Activated CD8-positive, alpha-beta memory T cell treated with anti-CD3 and anti-CD28 coated beads for 24 hours (primary cell): ENCODE results near the gene TNFRSF19.

Experiments
- DNase-seq: peaks from one replicate; pipeline ENCODE4 v3.0.0-alpha.2; 2020

TNFRSF19 gene

DNA sequence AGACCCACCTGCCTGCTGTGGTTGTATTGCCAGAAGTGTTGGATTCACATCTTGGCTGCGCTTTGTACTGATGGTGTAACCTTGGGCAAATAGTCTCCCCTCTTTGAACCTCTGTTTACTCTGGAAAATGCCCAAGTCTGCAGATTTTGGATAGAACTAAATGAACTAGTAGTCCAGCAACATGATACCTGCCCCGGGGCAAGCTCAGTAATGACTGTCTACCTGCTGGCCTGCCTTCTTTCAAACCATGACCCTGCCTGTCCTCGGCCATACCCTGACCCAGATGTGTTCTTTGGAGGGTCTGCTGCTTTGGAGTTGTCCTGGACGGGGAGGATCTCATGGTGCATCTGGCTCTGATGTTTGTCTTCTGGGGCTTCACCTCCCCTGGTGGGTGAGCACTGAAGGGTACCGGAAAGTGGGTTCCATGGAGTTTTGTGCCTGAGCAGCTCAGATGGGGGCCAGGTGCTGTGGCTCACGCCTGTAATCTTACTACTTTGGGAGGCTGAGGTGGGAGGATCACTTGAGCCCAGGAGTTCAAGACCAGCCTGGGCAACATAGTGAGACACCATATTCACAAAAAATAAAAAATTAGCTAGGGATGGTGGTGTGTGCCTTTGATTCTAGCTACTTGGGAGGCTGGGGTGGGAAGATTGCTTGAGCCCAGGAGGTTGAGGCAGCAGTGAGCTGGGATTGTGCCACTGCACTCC is 59.5 kb downstream of the TNFRSF19 start:
- DNase-seq, result no peak

DNA sequence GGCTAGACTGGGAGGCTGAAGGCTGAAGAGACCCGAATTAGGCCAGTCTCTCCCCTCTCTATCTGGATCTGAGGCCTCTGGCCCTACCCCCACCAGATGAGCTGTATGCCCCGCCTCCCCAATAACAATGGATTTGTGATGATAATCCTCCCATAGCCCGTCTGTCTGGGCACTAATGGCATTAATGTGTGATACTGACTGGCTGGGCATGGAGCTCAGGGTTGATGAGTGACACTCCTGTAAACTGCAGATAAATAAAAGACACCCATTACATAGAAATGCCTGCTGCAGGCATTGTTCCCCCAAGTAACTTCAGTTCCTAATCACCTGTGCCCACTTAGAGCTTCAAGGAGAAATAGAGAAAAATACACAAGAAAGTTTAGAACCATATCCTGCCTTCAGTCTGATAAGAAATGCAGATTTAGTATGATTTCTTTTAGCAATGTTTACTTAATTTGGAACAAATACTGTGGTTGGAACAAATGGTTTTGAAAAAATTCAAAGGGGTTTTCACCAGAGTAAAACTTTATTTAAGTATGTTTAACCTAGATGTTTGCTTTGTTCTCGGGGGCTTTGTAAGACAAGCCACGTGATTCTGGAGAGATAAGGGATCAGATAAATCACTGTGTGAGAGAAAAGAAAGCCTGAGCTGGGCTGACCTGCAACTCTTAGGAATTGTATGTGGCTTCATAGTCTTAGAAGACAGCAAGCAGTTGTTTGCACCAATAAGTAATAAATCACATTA is 60.3 kb downstream of the TNFRSF19 start:
- DNase-seq, result no peak

DNA sequence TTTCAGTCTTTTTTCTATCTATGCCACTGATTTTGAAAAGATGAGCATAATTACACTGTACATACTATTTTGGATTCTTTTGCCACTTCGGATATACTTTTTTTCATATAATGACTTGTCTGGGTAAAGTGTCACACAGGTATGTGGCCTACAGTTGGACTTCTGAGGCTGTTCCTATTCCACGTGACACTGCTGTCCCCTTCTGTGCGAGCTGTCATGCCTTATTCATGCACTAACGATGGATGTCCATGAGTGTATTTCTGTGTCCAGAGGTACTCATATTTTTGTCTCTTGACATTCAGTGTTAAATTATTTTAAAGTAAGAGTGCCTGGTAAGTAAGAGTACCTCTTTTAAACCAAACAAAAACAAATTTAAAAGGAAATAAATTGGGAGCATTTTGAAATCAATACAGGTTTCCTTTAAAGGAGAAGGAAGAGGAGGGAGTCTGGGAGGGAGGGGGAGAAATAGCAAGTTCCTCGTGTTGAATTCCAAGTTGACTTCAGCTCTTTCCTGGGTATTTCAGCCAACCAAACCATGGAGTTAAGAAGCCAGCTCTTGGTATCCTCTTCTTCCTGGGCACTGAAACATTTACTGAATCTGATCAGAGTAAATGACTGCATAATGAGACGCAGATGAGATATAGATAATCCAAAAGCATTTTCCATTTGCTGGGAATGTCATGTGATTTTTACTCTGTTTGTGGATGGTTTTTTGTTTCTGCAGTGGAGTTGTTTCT is 61.3 kb downstream of the TNFRSF19 start:
- DNase-seq, result no peak

DNA sequence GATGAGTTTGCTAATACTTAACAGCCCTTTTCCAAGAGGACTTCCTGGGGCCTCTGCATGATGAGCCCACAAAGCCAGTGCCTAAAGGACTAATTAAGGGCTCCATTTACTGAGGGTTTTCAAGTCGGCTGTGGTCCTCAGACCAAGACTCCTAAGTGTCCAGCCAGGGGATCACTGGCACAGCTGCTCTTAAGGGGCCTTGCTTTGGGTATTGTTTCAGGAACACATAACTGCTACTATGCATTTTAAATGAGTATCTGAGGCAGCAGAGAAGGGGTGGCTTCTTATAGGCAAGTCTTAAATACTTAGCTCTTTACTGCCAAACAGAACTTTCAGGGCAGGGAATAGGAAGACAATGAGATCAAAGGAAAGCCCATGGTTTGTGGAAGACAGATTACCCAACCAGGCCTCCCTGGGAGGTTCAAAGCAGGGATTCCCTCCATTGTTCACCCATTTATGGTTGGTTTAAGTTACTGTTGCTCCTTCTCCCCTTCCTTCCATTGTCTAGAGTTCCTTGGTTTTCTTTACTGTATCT is 61.9 kb downstream of the TNFRSF19 start:
- no peak for DNase-seq

DNA sequence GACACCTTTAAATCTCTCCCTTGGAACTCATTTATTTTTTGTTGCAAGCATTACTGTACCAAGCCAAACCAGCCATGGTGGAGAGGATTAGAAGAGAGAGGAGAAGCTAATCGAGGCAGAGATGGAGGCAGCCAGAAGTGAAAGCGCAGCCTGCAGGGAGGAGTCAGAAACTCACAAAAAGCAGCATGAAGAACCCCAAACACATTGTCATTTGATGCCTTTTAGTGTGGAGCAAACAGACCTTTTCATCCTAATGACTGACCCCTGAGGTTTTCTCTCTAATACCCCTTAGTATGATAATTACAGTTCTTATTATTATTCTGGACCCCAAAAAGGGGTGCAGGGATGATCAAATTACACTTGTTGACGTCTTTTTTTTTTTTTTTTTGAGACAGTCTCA is 62.5 kb downstream of the TNFRSF19 start:
- DNase-seq, result no peak

DNA sequence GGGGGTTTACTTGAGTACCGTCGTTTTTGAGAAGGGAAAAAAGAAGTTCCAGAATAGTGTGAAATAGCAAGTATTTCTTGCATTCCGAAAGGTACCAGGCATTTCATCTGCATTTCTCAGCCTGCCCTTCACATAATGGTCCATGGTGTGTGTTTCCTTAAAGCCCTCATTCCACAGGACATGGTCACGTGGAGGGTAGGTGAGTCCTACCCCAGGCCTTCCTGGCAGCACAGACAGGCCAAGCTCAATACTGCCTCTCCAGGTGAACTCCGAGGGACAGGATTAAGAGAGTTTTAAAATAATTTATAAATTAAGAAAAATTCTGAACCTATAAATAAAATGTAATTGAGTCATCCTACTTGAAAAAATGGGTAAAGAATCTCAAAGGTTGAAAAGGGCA is 64.7 kb downstream of the TNFRSF19 start:
- DNase-seq, result no peak

DNA sequence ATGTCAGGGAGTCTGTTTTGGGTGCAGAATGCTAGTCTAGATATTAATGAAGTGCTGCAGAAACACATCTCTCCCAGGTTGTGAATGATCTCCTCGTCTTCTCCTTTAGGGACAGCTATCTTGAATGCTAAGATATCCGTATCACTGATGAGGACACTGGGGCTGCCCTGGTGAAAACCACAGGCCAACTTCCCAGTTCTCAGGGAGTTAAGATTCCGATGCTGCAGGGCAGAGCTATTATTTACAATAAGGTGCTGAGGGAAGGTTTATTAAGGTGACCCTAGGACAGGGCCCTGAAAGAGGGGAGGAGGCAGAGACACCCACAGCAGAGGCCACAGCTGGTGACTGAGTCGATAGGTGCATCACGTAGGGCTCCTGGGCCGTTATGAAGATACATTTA is 66.1 kb downstream of the TNFRSF19 start:
- no peak for DNase-seq

DNA sequence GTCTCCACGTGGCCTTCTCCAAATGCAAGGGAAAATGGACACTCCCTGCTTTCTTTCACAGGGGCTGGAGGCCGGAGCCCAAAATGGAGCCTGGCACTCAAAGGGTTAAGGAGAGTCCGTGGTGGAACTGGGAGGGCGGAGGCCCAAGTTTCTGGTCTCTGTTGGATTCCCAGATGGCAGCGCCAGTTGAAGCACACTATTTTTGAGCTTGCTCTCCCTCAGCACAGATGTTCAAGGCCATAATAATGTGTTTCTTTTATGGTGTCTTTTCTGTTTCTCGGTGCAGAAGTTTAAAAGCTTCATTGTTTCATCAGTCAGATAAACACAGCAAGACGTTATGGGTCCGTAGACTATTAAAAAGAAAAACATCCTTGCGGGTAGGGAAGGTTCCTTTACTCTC is 67.6 kb downstream of the TNFRSF19 start:
- DNase-seq, result no peak

DNA sequence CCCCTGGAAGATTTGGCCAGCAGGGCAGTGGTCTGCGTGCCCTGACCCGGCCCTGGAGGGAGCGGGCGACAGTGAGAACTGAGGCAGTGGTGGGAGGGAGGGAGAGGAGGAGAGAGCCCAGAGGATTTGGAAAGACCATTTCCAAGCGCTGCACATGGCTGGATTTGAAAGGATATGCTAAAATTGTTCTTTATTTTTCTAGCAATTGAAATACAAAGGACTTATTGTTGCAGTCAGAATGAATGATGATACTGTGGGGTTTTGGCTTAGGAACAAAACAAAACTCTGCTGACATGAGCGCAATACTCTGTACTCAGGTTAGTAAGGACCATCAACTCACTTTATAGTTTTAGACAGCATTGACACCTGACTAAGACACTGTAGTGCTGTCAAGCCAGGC is 69.5 kb downstream of the TNFRSF19 start:
- DNase-seq, result no peak

DNA sequence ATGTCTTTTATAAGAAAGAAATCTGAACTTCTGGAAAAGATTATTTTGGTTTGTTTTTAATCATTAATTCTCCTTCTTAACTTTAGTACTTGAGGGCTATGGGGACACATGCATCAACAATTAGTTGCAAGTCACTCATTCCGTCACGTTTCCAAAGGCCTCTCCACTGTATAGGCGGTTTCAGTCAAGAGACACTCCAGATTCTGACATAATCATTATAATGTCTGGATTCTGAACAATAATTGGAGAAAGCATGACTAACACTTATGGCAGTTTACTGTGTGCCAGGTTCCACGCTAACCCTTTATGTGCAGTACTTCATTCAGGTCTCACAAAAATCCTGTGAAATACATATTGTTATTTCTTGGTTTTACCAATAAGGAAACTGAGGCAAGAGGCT is 71.9 kb downstream of the TNFRSF19 start:
- no peak for DNase-seq

DNA sequence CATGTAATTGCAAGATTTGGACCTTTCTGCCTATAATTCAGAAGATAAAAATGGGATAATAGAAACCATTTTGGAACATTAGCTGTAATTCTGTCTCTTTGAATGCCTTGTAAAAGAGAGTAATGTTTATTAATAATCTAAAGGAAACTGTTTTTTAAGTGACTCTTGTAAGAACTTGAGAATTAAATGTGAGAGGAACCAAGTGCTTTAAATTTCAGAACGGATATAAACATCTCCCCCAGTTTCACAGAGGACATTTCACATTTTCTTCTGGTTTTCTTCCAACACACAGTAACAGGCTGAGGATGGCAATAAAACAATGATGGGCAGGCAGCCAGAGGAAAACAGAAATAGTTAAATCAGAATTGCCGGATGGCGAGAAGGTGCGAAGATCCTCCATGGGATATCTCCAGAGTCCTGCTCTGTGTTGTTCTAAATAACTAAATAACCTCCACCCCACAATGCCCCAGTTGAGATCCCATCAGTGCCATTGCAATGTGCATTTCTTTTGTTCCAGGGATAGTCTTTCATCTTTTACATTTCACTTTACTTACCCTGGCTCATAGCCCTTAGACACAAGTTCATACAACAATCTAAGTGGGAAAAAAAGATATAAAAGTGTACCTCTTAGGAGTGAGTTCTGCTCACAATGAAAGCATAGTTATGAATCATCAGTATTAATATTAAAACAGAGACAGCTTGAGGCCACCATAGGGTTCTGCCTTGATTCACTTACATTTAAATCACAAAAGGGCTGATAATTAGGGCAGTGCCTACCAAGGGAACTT is 73.3 kb downstream of the TNFRSF19 start:
- no peak for DNase-seq

DNA sequence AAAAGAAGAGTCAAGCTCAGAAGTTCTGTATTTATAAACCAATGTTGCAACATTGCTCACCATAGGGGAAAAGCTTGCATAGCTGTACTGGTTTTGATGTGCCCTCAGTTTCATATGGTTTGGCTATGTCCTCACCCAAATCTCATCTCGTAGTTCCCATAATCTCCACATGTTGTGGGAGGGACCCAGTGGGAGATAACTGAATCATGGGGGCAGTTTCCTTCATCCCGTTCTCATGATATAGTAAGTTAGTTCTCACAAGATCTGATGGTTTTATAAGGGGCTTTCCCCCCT is 73.9 kb downstream of the TNFRSF19 start:
- DNase-seq, result no peak

DNA sequence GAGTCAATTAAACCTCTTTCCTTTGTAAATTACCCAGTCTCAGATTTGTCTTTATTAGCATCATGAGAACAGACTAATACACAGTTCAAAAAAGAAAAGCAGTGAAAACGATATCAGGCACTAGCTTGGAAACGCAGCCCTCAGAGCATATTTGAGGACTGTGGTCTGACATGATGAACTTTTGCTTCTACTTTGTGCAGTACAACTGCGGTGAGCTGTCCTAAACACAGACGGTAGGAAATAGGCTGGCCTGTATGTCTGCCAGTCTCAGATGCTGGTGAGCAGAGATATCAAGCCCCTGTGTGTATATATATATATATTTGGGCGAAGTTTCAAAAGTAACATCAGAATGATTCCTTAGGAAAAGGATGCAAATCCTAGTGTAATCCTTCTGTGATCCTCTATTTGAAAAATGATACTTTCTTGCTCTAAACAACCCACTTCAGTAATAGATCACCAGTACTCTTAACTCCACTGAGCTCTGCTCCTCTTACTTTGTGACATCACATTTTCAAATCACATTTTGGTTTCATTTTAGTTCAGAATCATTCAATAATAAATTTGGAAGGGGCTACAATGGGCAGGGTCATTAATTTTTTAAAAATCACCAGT is 74.4 kb downstream of the TNFRSF19 start:
- DNase-seq, result no peak

DNA sequence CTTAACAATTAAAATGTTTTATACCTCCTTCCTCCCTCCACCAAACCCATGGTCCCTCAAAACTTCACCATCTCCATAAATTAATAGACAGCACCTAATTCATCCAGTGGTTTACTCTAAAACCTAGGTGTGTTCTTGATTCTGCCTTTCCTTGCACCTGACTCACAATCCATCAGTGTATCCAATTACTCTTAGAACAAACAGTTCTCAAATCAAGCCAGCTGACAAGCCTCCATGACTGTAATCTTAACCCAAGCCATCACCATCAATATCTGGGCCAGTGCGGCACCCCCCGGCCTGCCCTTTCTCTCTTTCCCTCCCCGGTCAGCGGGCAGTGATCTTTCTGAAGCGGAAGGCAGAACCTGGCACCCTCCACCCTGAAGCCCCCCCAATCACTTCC is 75.6 kb downstream of the TNFRSF19 start:
- DNase-seq, result no peak

DNA sequence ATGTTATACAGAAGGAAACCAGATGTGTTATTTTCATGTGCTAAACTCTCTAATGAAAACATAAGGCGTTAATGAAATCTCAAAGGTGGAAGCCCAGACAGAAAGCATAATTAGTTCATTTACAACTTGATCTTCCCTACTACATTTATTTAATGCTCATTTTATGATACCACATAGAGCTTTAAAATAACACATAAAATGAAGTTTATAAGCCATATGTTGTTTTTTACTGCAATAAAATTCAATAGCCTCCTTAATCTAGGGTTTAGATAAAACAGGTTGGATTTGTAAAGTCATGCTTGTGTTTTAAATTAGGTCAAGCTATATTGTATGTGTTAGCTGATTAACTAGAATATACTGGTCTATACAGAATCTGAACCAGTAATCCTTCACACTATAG is 81.2 kb downstream of the TNFRSF19 start:
- no peak for DNase-seq

DNA sequence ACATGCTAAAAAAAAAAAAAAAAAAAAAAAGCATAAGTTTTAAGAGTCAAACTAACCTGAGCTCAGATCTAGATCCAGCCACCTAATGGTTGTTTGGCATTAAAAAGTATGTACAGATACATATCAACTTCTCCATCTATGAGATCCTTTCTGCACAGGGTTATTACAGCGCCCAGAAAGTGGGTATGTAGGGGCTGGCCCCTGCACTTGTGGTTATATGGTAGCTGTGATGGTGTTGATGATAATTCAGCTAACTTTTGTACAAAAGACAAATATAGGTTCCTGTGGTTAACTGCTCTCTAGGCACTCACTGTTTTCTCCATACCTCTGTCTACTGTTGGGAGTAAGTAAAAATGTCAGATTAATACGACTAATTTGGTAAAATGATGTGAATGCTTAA is 81.7 kb downstream of the TNFRSF19 start:
- DNase-seq, result no peak

DNA sequence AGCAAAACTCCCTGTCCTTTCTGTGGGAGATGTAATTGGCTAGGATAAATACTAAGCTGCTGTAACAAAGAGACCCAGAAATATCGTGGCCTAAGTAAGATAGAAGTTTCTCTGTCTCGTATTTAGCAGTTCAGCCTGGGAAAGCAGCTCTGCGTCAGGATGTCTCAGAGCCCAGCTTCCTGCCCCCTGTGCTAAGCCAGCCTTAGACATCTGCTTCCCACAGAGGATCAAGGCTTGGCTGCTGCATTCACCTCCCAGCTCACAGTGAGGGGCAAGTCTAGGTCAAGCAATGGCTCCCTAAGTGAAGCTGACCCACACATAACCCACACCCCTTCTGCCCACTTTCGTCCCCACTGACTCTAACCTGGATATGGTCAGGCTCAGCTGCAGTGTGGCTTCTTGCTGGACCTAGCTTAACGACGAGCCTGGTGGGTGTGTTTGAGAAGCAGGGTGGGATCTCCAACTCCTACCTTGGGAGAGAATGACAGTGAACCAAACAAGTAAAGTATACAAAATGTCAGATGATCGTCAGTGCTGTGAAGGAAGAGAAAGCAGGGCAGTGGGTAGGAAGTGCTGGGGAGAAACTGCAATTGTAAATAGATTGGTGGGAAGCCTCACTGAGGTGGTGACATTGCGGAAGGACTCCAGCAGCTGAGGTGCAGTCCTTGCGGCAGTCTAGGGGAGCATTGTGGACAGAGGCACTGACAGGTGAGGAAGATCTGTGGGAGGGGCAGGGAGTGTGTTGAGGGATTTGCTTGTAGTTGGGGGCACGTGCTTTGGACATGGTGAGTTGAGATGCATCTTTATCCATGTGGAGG is 82.9 kb downstream of the TNFRSF19 start:
- no peak for DNase-seq

DNA sequence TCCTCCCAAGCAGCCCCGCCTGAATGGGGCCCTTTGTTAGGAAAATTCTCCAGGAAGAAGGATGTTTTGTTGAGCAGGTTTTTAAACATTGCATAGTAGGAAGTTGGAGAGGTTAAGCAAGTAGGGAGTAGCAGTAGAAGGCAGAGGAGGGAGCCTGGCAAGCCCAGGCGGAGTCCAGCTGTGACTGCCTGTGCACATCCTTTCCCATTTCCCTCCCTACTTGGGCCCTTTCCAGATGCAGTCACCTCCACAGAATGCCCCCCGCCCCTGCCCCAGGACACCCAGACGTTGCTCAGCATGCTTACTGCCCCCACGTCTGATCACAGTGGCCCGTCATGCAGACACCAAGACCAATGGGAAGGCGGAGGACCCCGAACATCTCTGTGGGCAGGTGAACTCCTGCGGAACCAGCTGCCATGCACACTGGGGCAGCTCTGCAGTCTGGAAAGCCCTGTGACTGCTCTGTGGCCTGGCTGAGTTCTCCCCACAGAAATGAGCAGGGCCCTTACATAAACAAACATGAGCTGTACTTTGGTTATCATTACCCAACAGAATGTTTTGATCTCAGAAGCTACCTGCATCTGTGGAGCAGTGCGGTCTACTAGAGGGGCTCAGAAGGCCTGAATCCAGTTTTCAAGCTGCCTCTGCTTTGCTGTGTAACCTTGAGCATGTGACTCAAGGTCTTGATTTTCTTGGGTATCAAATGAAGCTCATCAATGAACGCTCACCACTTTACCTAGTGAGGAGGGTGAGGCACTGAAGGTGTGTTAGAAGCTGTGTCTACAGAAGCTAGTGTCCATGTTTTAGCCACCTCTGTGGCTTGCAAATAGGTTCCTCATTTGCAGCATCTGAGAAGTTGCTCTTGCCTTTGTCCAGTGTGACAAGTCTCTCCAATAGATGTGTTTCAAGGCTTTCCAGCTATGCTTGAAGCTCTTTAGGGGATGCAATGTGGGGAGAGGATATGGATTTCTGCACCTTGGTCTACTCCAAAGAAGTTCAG is 84.2 kb downstream of the TNFRSF19 start:
- DNase-seq, result no peak

DNA sequence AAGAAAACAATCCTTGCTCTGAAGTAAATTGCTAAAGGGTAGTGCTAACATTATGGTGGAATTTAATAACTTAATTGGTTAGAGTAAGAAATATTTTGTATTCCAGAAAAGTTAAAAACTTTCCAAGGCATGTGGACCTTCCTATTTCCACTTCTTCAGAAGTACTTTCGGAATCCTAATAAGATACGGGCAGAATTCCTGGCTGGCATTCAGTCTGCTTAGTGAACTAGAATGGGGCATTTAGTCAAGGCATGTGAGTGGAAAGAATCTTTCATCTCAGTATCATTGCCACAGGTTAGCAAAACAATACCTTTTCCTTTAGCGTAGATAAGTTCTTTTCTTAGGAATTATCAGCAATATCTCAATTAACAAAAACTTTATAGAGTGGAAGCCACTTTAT is 85.1 kb downstream of the TNFRSF19 start:
- no peak for DNase-seq

DNA sequence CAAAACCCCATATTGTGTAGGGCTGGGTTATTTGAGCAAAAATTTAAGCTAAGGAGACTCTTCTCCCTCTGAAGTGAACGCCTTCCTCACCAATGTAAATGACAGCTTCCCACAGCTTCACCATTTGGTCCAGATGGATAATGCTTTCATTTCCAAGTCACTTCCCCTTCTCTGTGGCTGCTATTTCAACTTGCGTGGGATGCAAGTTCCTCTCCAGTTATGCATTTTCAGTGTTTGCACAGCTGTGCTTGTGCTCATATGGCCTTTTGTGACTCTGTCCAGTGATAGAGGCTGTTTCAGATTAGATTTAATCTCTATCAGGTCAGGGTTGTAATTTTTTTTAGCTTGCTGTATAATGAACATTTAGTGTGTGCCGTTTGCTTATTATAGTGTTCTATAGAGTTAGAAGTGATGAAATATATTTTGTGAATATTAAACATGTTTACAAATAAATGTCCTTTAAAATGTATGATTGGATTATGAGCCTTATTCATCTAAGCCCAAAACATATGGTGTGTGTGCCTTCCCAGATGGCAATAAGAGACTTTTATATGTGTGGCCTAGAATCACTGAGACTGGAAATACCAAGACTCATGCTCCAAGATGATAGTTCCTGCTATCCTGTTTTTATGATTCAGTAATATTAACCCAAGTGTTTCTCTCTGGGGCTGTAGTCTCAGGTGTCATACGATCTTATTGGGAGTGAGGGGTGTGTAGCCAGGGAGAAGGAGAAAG is 86.6 kb downstream of the TNFRSF19 start:
- no peak for DNase-seq
